GM19099 (cell line): ENCODE results near the gene ARF6.

ENCODE experiments used
- POLR2A ChIP-seq: IDR thresholded peaks from 3 replicates; pipeline ENCODE4 v1.6.1; 2011; ENCODE audit warnings: low read depth; ENCODE audit not compliant: insufficient read length; ENCODE audit errors: extremely low read depth

ARF6 gene

GRCh38 chr14:49892636-49893308 is at the start of gene ARF6:
Gene ARF6, plus strand, starts transcription at chr14:49893082. Its CDS starts 655 bp downstream, at chr14:49893737.
- peak; percentile 87 for TF ChIP-seq POLR2A

- no peak for TF ChIP-seq POLR2A
Measured at GRCh38 chr14:49849213-49849847, 43.6 kb upstream of the ARF6 start.

- TF ChIP-seq POLR2A: no peak
Measured at GRCh38 chr14:49851813-49852212, 41.1 kb upstream of the ARF6 start.

- peak; percentile 82 for TF ChIP-seq POLR2A
Measured at GRCh38 chr14:49852301-49853157, 40.4 kb upstream of the ARF6 start, which contains the start of gene NEMF. Gene NEMF, minus strand, starts transcription at chr14:49852788. Its CDS starts 35 bp downstream, at chr14:49852753.

- TF ChIP-seq POLR2A: no peak
Measured at GRCh38 chr14:49853158-49853477, 39.8 kb upstream of the ARF6 start.

- TF ChIP-seq POLR2A: no peak
Measured at GRCh38 chr14:49853572-49854375, 39.1 kb upstream of the ARF6 start.

- TF ChIP-seq POLR2A: no peak
Measured at GRCh38 chr14:49857427-49858003, 35.4 kb upstream of the ARF6 start.

- no peak for TF ChIP-seq POLR2A
Measured at GRCh38 chr14:49858383-49858782, 34.5 kb upstream of the ARF6 start.

GRCh38 chr14:49860988-49861698 is 31.7 kb upstream of the ARF6 start:
- no peak for TF ChIP-seq POLR2A

- peak; percentile 54 for TF ChIP-seq POLR2A
Measured at GRCh38 chr14:49861699-49862088, 31.2 kb upstream of the ARF6 start.

GRCh38 chr14:49862089-49862673 is 30.7 kb upstream of the ARF6 start:
- no peak for TF ChIP-seq POLR2A

- TF ChIP-seq POLR2A: no peak
Measured at GRCh38 chr14:49863487-49864281, 29.2 kb upstream of the ARF6 start.

- TF ChIP-seq POLR2A: no peak
Measured at GRCh38 chr14:49865431-49865859, 27.4 kb upstream of the ARF6 start.
